Lower lobe of right lung (tissue), 2 donors: ENCODE results near the gene TPRA1. TPM values are rescaled to one million over a fixed set of nuclear protein-coding genes. Genes with fewer than 3 reads are reported as not detected.

ENCODE experiments used
- ATAC-seq, 2 donors: fragments of 200-7000 bp; cut with Tn5 transposase; one replicate each; pipeline ENCODE4 v1.9.1; 2020 to 2022; ENCODE audit warnings: mild to moderate bottlenecking in 2 of 2, moderate library complexity in 2 of 2
- DNase-seq: peaks from one replicate; pipeline ENCODE4 v3.0.0-alpha.2; 2020
- H3K27ac ChIP-seq: fragments of 200-600 bp; one replicate; pipeline ENCODE4 v1.8.0; 2022
- H3K27me3 ChIP-seq: fragments of 200-600 bp; one replicate; pipeline ENCODE4 v1.8.0; 2022; ENCODE audit warnings: low read depth
- H3K36me3 ChIP-seq: fragments of 200-600 bp; one replicate; pipeline ENCODE4 v1.8.0; 2022; ENCODE audit warnings: mild to moderate bottlenecking
- H3K4me1 ChIP-seq: fragments of 200-600 bp; one replicate; pipeline ENCODE4 v1.8.0; 2022
- H3K4me3 ChIP-seq: fragments of 200-600 bp; one replicate; pipeline ENCODE4 v1.8.0; 2022; ENCODE audit warnings: mild to moderate bottlenecking
- H3K9me3 ChIP-seq: fragments of 200-600 bp; one replicate; pipeline ENCODE4 v1.8.0; 2022
- CTCF ChIP-seq: fragments of 200-600 bp; IDR thresholded peaks from one replicate; pipeline ENCODE4 v1.8.0; 2022; ENCODE audit warnings: antibody characterized with exemption, mild to moderate bottlenecking
- intact Hi-C: fragments of 100-400 bp; cut with DNase I; formaldehyde crosslinking; loops from one replicate; pipeline ENCODE4 v1.11.0; 2022
- total RNA-seq: library from RNA; stranded (reverse); fragmentation: NEBNext Ultra II Directional; extraction: Animal tissue kit (Norgen Biotek cat#: 25700); gene quantifications from one replicate; pipeline ENCODE4 v1.2.1, GENCODE V29; 2021
- donor health status: DM: no; HTN: yes; CAD: no; lungs with severe emphysema.

TPRA1 gene
- total RNA-seq, 1 donor from 2014 or later, result 38.8 TPM

GRCh38 chr3:127578802-127579201, 11.7 kb downstream of the TPRA1 start:
- no peak for TF ChIP-seq CTCF
- Histone ChIP-seq H3K4me1 (peaks cover 12% of the 10 kb centered on the region), H3K36me3 (peaks cover 73% of the 10 kb centered on the region), H3K27me3 (no peaks in the 10 kb centered on the region), H3K27ac (no peak overlapping the region), H3K9me3 (no peaks in the 10 kb centered on the region), H3K4me3 (no peak overlapping the region)
- intact Hi-C loops, result no loop called here
- ATAC-seq (no peak), DNase-seq (no peak)

GRCh38 chr3:127578168-127578567, 12.4 kb downstream of the TPRA1 start:
- intact Hi-C loops, result no loop called here
- DNase-seq (no peak), ATAC-seq (no peak)
- peaks cover 75% of the 10 kb centered on the region for H3K36me3 ChIP-seq
- H3K4me1 ChIP-seq, result peaks cover 12% of the 10 kb centered on the region
- no peak for TF ChIP-seq CTCF
- no peaks in the 10 kb centered on the region for H3K27me3 ChIP-seq
- no peaks in the 10 kb centered on the region for H3K9me3 ChIP-seq
- H3K27ac ChIP-seq, result no peak overlapping the region
- no peak overlapping the region for H3K4me3 ChIP-seq

GRCh38 chr3:127577448-127577847, 13.1 kb downstream of the TPRA1 start:
- Histone ChIP-seq H3K27ac (no peak overlapping the region), H3K36me3 (peaks cover 82% of the 10 kb centered on the region), H3K4me3 (no peak overlapping the region), H3K27me3 (no peaks in the 10 kb centered on the region), H3K4me1 (peaks cover 12% of the 10 kb centered on the region), H3K9me3 (no peaks in the 10 kb centered on the region)
- no peak for ATAC-seq
- intact Hi-C loops, result no loop called here
- DNase-seq, result no peak
- no peak for TF ChIP-seq CTCF

GRCh38 chr3:127574880-127575878, 15.4 kb downstream of the TPRA1 start:
- Histone ChIP-seq H3K9me3 (no peaks in the 10 kb centered on the region), H3K4me3 (no peak overlapping the region), H3K36me3 (peaks cover 90% of the 10 kb centered on the region), H3K27me3 (no peaks in the 10 kb centered on the region), H3K27ac (no peak overlapping the region), H3K4me1 (peaks cover 12% of the 10 kb centered on the region)
- peak; percentile 94 for TF ChIP-seq CTCF
- peak; percentile 90 for DNase-seq
- intact Hi-C loops, result no loop called here
- ATAC-seq, result peak; percentile 90 to 92

GRCh38 chr3:127573912-127574311, 16.6 kb downstream of the TPRA1 start:
- intact Hi-C loops, result no loop called here
- Histone ChIP-seq H3K27me3 (no peaks in the 10 kb centered on the region), H3K9me3 (no peaks in the 10 kb centered on the region), H3K4me1 (peaks cover 12% of the 10 kb centered on the region), H3K27ac (no peak overlapping the region), H3K4me3 (no peak overlapping the region), H3K36me3 (peaks cover 78% of the 10 kb centered on the region)
- no peak for ATAC-seq
- no peak for TF ChIP-seq CTCF
- no peak for DNase-seq
